DOHH2 (cell line): ENCODE measurements around the gene RAC2.

Source experiments
- H3F3A ChIP-seq: fragments of 200-600 bp; sonication (generic), shearing (Covaris generic); 2 replicates; pipeline ENCODE4 v1.6.0; 2016; ENCODE audit warnings: antibody characterized with exemption, mild to moderate bottlenecking; ENCODE audit not compliant: control insufficient read depth, insufficient read depth
- H3K27ac ChIP-seq: fragments of 200-600 bp; sonication (generic); 2 replicates; pipeline ENCODE4 v1.5.1; 2014; ENCODE audit warnings: low read depth, mild to moderate bottlenecking, low read length, moderate library complexity
- H3K27me3 ChIP-seq: fragments of 200-600 bp; sonication (generic); 2 replicates; pipeline ENCODE4 v1.6.1; 2014; ENCODE audit warnings: mild to moderate bottlenecking, low read length, mixed read lengths; ENCODE audit not compliant: control insufficient read depth
- H3K36me3 ChIP-seq: fragments of 200-600 bp; sonication (generic); 2 replicates; pipeline ENCODE4 v1.6.1; 2014; ENCODE audit warnings: mild to moderate bottlenecking, low read length, moderate library complexity, mixed read lengths; ENCODE audit not compliant: control insufficient read depth
- H3K4me1 ChIP-seq: fragments of 200-600 bp; sonication (generic); 2 replicates; pipeline ENCODE4 v1.6.1; 2014; ENCODE audit warnings: mild to moderate bottlenecking, low read length, mixed read lengths; ENCODE audit not compliant: control insufficient read depth
- H3K4me2 ChIP-seq: fragments of 200-600 bp; sonication (generic); 2 replicates; pipeline ENCODE4 v1.6.0; 2014; ENCODE audit warnings: mild to moderate bottlenecking, low read length, moderate library complexity
- H3K4me3 ChIP-seq: fragments of 200-600 bp; sonication (generic); 2 replicates; pipeline ENCODE4 v1.5.1; 2014; ENCODE audit warnings: mild to moderate bottlenecking, low read length, mixed read lengths
- H3K79me2 ChIP-seq: fragments of 200-600 bp; sonication (generic); 2 replicates; pipeline ENCODE4 v1.6.1; 2014; ENCODE audit warnings: mild to moderate bottlenecking, low read length, mixed read lengths; ENCODE audit not compliant: control insufficient read depth
- H3K9me2 ChIP-seq: fragments of 200-600 bp; sonication (generic); replicated peaks from 2 replicates; pipeline ENCODE4 v1.6.1; 2014; ENCODE audit warnings: mild to moderate bottlenecking, low read length, mixed read lengths; ENCODE audit not compliant: control insufficient read depth
- H3K9me3 ChIP-seq: fragments of 200-600 bp; sonication (generic); 2 replicates; pipeline ENCODE4 v1.6.1; 2014; ENCODE audit warnings: antibody characterized with exemption, low read length, mixed read lengths; ENCODE audit not compliant: control insufficient read depth, insufficient read depth
- H4K20me1 ChIP-seq: fragments of 200-600 bp; sonication (generic); 2 replicates; pipeline ENCODE4 v1.6.0; 2014; ENCODE audit warnings: low read depth, mild to moderate bottlenecking, antibody characterized with exemption, low read length, moderate library complexity; ENCODE audit not compliant: control insufficient read depth, insufficient read depth
- CTCF ChIP-seq: fragments of 200-600 bp; sonication (generic); IDR thresholded peaks from one replicate; pipeline ENCODE4 v1.5.1; 2014; ENCODE audit warnings: antibody characterized with exemption, mild to moderate bottlenecking, low read depth, low read length; ENCODE audit not compliant: poor library complexity, severe bottlenecking
- EZH2phosphoT487 ChIP-seq: fragments of 200-600 bp; sonication (generic); IDR thresholded peaks from 2 replicates; pipeline ENCODE4 v1.6.1; 2017; ENCODE audit warnings: borderline replicate concordance, mild to moderate bottlenecking, antibody characterized with exemption, low read length, moderate library complexity, mixed read lengths

The RAC2 gene

GRCh38 chr22:37284805-37285355 lies 40.8 kb upstream of the RAC2 start:
- peak overlapping the region; percentile 98 for H3K27ac ChIP-seq
- H3K4me2 ChIP-seq: peak overlapping the region; percentile 100
- no peaks in the 10 kb centered on the region for H4K20me1 ChIP-seq
- no peak for TF ChIP-seq CTCF
- no peak for TF ChIP-seq EZH2phosphoT487
- peaks cover 69% of the 10 kb centered on the region for H3K79me2 ChIP-seq
- peaks cover 77% of the 10 kb centered on the region for H3K4me1 ChIP-seq
- H3K9me2 ChIP-seq: no peaks in the 10 kb centered on the region
- H3K36me3 ChIP-seq: peaks cover 52% of the 10 kb centered on the region
- no peaks in the 10 kb centered on the region for H3K9me3 ChIP-seq
- no peaks in the 10 kb centered on the region for H3K27me3 ChIP-seq
- H3F3A ChIP-seq: peaks cover 40% of the 10 kb centered on the region
- H3K4me3 ChIP-seq: peak overlapping the region; percentile 84

- Histone ChIP-seq H3K4me1 (peaks cover 82% of the 10 kb centered on the region), H4K20me1 (no peaks in the 10 kb centered on the region), H3K9me2 (no peaks in the 10 kb centered on the region), H3K4me3 (peak overlapping the region; percentile 84), H3K27ac (peak overlapping the region; percentile 98), H3K36me3 (peaks cover 47% of the 10 kb centered on the region), H3K9me3 (no peaks in the 10 kb centered on the region), H3K79me2 (peaks cover 63% of the 10 kb centered on the region), H3F3A (peaks cover 36% of the 10 kb centered on the region), H3K4me2 (peak overlapping the region; percentile 100), H3K27me3 (no peaks in the 10 kb centered on the region)
- TF ChIP-seq EZH2phosphoT487 (no peak), CTCF (no peak)
These were observed 40.2 kb upstream of the RAC2 start for GRCh38 chr22:37284126-37284804.

GRCh38 chr22:37283393-37283937 lies 39.4 kb upstream of the RAC2 start:
- peaks cover 82% of the 10 kb centered on the region for H3K4me1 ChIP-seq
- H3K9me3 ChIP-seq: no peaks in the 10 kb centered on the region
- H3K4me3 ChIP-seq: peak overlapping the region; percentile 84
- peaks cover 31% of the 10 kb centered on the region for H3F3A ChIP-seq
- H3K4me2 ChIP-seq: peak overlapping the region; percentile 100
- no peaks in the 10 kb centered on the region for H3K9me2 ChIP-seq
- peaks cover 39% of the 10 kb centered on the region for H3K36me3 ChIP-seq
- H3K79me2 ChIP-seq: peaks cover 55% of the 10 kb centered on the region
- no peak for TF ChIP-seq EZH2phosphoT487
- TF ChIP-seq CTCF: peak; percentile 31
- no peaks in the 10 kb centered on the region for H3K27me3 ChIP-seq
- no peaks in the 10 kb centered on the region for H4K20me1 ChIP-seq
- peak overlapping the region; percentile 98 for H3K27ac ChIP-seq
